Measurements from ENCODE around the gene ZBTB38. TPM values are rescaled to one million over a fixed set of nuclear protein-coding genes. Genes with fewer than 3 reads are reported as not detected.

The ZBTB38 gene
- total and polyA plus RNA-seq, 2 of the 13 experiments (the other 11 are each of a cell fraction or from before 2014, with no cell fraction given), result 26.8 to 51.7 TPM

DNA sequence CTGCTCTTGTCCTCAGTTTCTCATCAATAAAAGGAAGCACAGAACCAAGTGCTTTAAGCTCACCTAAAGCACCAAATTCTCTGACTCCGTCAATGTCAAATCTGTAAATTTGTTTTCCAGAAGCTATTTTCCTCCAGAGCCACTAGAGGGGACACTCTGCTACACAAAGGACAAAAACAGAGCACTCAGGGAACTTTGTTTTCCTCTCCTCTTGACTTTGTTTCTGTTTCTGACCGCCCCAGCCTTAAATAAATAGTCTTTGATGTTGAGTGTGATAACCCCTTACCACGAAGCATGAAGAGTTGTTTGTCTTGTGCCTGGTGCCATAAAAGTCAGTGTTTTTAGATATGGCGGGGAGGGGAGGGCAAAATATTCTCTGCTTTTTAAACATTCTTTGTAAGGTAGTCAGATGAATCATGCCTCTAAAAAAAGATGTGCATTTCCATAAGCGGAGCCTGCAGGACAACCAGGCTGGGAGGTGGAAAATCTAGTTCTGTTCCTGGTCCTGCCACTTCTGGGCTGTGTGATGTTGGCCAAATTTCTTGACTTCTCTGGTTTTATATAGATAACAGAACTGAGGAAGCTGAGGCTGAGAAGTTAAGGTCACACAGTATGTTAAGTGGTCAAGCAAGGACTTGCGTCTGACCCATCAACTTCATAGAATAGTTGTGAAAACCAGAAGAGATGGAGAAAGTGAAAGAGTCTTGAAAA lies 7.3 kb upstream of the ZBTB38 start (continued):
- TF ChIP-seq PLRG1 (conservative IDR thresholded peaks at IDR 0.05) (no peak), E2F5 (CRISPR knock-in tag; conservative IDR thresholded peaks at IDR 0.05) (no peak), MYC (CRISPR knock-in tag; IDR thresholded peaks at IDR 0.05; ENCODE audit: borderline replicate concordance) (no peak), HNF4A (CRISPR knock-in tag; IDR thresholded peaks at IDR 0.05) (peak; percentile 49), SATB2 (CRISPR knock-in tag; IDR thresholded peaks at IDR 0.05) (no peak), CERS6 (CRISPR knock-in tag; IDR thresholded peaks at IDR 0.05) (no peak), ARNT2 (CRISPR knock-in tag; IDR thresholded peaks at IDR 0.05; ENCODE audit: low read depth) (peak; percentile 49), SIN3A (IDR thresholded peaks at IDR 0.05; ENCODE audit: borderline replicate concordance, low read depth, low read length) (no peak), ZNF782 (CRISPR knock-in tag; IDR thresholded peaks at IDR 0.05; ENCODE audit: borderline replicate concordance) (no peak), HMGA1 (CRISPR knock-in tag; conservative IDR thresholded peaks at IDR 0.05) (no peak), PPARG (CRISPR knock-in tag; conservative IDR thresholded peaks at IDR 0.05) (peak; percentile 83), AKAP8 (CRISPR knock-in tag; IDR thresholded peaks at IDR 0.05) (no peak), ZBTB46 (CRISPR knock-in tag; IDR thresholded peaks at IDR 0.05; ENCODE audit: borderline replicate concordance) (no peak), EZH2 (conservative IDR thresholded peaks at IDR 0.05; ENCODE audit: low read depth, low read length) (no peak), TBX3 (IDR thresholded peaks at IDR 0.05; ENCODE audit: borderline replicate concordance) (peak; percentile 82; the same call in 1 of the 2 replicates), FOXP1 (IDR thresholded peaks at IDR 0.05) (peak; percentile 58; the same call in 1 of the 2 replicates), FOXP1 (CRISPR knock-in tag; IDR thresholded peaks at IDR 0.05) (peak; percentile 93), KDM5B (CRISPR knock-in tag; IDR thresholded peaks at IDR 0.05; ENCODE audit: borderline replicate concordance) (no peak), ZMAT3 (CRISPR knock-in tag; conservative IDR thresholded peaks at IDR 0.05) (peak; percentile 61; the same call in 1 of the 2 replicates), ZNF749 (CRISPR knock-in tag; IDR thresholded peaks at IDR 0.05; ENCODE audit: borderline replicate concordance) (no peak), ZNF292 (CRISPR knock-in tag; IDR thresholded peaks at IDR 0.05; ENCODE audit: borderline replicate concordance, low read depth) (peak; percentile 62; the same call in 1 of the 2 replicates), POLR2G (IDR thresholded peaks at IDR 0.05; ENCODE audit: low read depth, low read length) (no peak), ZNF329 (CRISPR knock-in tag; IDR thresholded peaks at IDR 0.05; ENCODE audit: low read depth) (no peak)
- TF ChIP-seq, protein P1, sequence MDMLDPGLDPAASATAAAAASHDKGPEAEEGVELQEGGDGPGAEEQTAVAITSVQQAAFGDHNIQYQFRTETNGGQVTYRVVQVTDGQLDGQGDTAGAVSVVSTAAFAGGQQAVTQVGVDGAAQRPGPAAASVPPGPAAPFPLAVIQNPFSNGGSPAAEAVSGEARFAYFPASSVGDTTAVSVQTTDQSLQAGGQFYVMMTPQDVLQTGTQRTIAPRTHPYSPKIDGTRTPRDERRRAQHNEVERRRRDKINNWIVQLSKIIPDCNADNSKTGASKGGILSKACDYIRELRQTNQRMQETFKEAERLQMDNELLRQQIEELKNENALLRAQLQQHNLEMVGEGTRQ (IDR thresholded peaks at IDR 0.05; ENCODE audit: low read depth, low read length), result no peak
- TF ChIP-seq, protein P1 (CRISPR knock-in tag; IDR thresholded peaks at IDR 0.05; ENCODE audit: borderline replicate concordance), result no peak

Measured in HepG2 (cell line).